SH-SY5Y (cell line): ENCODE measurements around the gene PJVK.

ENCODE experiments used
- GATA2 ChIP-seq: IDR thresholded peaks from 2 replicates; pipeline ENCODE4 v1.6.1; 2011; ENCODE audit warnings: mild to moderate bottlenecking, low read depth, low read length
- GATA3 ChIP-seq: IDR thresholded peaks from 2 replicates; pipeline ENCODE4 v1.6.1; 2011; ENCODE audit warnings: low read depth, mild to moderate bottlenecking, low read length, moderate library complexity

Gene PJVK

DNA sequence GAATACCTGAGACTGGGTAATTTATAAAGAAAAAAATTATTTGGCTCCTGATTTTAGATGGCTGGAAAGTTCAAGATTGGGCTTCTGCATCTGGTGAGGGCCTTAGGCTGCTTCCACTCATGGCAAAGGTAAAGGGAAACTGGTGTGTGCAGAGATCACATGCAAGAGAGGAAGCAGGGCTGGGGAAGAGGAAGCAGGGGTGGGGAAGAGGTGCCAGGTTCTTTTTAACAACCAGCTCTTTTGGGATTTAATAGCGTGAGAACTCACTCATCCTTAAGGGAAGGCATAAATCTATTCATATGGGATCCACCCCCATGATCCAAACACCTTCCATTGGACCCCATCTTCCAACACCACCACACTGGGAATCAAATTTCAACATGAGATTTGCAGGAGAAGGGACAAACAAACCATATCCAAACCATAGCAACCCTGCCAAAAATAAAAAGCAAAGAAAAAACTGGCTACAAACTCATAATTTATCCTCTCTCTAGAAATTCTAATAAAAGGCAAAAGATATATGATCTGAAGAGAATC is 30.6 kb upstream of the PJVK start:
- TF ChIP-seq GATA3 (no peak), GATA2 (no peak)

DNA sequence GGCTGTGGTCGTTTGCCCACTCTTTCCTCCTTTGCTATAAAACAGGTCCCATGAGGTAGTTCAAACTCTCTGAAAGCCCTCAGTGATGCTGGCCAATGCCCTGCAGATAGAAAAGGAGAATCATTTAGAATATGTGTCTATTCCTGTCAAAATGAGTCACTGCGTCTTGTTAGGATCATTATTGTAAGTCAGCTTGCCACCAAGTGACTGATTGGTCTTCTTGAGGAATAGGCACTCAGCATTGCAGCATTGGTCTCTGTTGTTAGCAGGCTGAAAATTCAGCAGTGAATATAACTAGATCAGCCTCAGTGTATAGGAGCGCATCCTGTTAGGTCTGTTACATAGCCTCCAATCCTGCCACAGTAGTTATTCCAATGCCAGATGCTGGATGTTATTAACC is 29.1 kb upstream of the PJVK start:
- no peak for TF ChIP-seq GATA2
- no peak for TF ChIP-seq GATA3

DNA sequence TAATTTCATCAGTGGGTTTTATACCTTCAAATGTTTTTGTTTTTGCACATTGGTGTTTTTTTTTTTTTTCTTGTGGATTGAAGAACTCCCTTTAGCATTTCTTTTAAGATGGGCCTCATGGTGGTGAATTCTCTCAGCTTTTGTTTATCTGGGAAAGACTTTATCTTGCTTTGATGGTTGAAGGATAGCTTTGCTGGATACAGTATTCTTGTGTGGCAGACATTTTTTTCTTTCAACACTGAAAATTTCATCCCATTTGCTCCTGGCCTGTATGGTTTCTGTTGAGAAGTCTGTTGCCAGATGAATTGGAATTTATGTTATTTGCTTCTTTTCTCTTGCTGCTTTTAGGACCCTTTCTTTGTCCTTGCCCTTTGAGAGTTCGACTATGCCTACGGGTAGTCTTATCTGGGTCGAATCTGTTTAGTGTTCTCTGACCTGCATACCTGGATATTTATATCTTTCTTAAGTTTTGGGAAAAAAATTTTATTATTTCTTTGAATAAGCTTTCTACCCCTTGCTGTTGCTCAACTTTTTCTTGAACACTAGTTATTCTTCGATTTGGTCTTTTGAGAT is 25.8 kb upstream of the PJVK start:
- TF ChIP-seq GATA2 (no peak), GATA3 (no peak)

DNA sequence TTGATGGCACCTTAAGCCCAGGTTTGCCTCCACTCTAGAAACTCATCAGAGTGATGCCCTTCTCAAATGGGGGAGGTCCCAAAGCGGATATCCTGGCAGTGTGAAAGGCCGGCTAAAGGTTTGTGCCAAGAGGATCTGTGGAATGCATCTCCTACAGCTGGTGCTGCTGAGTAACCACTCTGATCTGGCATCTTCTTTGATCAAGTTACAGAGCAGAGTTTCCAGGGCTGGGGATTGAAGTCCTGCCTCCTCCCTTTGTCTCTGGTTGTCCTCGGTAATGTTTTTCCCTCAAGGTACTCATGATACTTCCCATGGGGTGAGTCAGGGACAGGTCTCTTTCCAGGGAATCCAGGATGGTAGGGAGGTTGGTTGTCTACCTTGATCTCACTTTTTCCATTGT is 24.8 kb upstream of the PJVK start:
- no peak for TF ChIP-seq GATA3
- TF ChIP-seq GATA2, result no peak

DNA sequence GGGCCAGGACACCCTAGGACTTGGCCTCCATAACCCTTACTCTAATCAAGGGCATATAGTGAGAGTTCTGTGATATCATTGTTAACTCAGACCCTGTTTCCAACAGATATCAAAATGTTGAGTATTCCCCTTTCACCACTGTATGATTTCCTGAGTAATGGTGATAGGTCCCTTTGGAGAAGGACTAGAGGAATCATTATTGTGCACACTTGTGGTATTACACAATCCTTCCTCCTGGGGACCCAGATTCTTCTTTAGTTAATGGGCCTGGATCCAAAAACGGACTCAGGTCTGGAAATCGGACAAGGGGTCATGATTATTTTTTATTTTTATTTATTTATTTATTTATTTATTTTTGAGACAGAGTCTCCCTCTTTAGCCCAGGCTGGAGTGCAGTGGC is 23.7 kb upstream of the PJVK start:
- TF ChIP-seq GATA2 (no peak), GATA3 (no peak)

DNA sequence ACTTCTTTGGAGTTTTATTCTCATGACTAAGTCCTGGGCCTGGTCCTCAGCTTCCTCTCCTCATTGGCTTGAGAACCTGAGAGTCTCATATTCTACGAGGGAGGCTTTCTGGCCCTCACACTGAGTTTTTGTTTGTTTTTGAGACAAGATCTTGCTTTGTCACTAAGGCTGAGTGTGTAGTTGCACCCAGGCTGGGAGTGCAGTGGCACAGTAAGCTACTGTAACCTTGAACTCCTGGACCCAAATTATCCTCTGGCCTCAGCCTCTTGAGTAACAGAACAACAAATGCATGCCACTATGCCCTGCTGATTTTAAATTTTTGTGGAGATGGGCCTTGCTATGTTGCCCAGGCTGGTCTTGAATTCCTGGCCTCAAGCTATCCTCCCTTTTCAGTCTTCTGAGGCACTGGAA is 22.8 kb upstream of the PJVK start:
- TF ChIP-seq GATA3 (no peak), GATA2 (no peak)

DNA sequence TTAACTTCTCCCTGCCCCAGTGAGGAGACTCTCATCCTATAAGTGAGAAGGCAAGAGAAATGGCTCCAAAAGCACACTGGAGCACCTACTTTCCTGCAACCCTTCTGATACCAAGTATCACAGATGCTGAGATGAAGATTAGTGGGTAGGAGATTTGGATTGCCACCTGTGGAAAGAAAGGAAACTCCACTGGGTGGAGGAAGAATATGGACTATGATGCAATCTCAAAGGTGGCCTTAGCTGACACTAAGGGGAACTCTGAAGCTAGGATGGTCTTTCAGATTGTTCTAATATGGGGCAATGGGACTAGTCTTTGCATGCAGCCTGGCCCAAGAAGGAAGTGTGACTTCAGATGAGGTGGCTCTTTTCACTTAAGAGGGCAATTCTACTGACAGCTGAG is 21.8 kb upstream of the PJVK start:
- no peak for TF ChIP-seq GATA2

DNA sequence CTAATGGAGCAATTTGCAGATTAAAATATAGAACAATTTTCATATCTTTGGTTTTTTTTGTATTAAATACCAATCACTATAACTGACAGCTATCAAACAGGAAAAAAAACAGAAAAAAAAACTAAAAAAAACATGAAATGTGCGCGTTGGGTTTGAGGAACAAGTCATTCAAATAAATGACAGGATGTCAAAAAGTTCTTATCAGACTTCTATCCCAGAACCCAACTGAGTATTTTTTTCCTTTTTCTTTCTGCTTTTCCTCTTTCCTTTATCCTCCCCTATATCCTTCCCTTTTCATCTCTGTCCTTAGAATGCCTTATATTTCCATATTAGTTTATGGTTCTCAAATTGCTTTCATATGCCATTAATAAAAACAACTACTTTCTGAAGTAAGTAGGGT is 14.5 kb upstream of the PJVK start:
- TF ChIP-seq GATA2 (no peak), GATA3 (no peak)

DNA sequence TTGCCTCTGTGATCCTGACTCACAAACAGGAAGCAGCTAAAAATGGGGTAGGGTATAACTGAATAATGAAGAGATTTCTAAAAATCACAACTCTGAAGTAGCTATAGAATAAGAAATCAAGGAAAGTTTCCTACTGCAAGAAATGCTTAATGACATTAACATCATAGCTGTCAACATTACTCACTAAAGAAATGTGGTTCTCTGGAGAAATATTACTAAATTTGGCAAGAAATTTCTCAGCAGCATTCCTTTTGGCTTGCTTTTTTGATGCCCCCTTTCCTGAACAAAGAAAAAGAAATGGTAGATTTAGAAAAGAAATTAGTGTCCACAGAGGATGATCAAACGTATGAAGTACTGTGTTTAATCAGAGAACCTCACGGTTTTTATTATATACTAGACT is 9.8 kb upstream of the PJVK start:
- no peak for TF ChIP-seq GATA2
- no peak for TF ChIP-seq GATA3

DNA sequence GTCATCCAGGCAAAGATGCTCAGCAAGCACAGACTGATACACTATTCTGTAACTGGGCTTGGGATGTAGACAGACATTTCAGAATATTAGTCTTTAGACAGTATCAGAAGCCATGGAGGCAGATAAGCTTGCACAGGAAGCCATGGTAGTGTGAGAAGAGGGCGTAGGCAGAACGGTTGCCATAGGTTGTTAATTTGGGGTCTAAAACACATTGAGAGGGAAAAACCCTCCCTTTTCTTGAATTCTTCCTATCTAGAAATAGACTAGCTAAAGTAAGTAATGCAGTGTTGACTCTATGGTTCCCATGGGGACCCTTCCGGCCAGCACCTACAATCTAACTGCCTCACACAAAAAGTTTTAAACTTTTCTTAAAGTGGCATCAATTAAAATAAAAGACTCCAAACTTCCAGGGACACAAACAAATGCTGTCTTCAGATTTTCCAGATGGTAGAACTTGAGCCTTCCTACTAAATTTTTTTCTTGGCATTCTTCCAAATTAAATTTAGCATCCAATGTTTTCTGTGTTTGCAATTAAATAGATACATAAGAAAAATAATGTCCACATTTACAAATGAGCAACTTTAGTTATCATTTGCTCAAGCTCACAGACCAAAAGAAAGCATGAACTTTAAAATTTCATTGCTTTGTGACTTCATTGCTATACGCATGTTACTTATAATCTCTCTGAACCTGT is 2.1 kb upstream of the PJVK start:
- TF ChIP-seq GATA2, result no peak
- TF ChIP-seq GATA3, result no peak

DNA sequence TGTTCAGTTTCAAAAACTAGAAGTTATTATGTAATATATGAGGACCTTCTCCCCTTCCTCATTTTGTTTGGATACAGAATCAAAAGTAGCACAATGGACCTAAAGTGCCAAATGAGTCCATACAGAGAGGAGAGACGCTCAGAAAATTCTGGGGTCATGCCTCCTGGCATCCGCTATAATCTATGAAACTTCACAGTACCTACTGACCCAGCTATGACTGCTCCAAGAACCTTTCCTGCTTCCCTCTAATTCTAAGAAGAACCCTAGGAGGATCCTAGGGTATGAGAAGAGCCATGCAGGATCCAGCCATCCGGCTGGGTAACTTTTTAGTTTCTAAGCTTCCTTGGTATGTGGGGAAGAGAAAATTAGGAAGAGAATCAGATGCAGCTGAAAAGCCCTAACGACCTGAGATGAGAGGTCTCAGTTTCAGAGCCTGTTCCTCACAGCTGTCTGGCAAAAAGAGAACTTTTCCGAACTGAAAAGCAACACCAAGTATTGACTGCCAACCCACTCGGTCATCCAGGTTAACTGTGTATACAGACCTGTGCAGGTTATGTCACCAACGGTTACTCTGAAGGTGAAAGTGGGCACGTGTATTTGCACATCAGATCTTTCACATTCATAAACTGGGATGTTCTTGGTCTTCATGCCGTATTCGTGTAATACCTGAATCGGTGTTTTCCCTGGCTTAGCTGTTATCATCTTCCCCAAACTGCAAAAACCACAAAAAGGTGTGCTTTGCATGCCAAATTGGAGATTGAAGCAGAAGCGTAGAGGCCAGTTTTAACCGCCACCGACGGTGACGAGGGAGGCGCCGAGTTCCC is 1.3 kb upstream of the PJVK start:
- TF ChIP-seq GATA3 (no peak), GATA2 (no peak)

DNA sequence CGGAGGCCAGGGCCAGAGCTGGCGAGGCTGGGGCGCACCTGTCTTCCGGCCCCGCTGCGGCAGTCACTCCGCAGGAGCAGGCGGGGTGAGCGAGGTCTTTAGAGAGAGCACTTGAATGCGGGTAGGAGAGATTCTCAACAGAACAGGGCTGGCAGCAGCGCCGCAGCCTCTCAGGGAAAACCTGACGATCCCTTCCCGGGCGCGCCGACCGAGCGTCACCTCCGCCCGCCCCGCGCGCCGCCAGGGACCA is 729 bp upstream of the PJVK start:
- TF ChIP-seq GATA2, result no peak
- TF ChIP-seq GATA3, result no peak

DNA sequence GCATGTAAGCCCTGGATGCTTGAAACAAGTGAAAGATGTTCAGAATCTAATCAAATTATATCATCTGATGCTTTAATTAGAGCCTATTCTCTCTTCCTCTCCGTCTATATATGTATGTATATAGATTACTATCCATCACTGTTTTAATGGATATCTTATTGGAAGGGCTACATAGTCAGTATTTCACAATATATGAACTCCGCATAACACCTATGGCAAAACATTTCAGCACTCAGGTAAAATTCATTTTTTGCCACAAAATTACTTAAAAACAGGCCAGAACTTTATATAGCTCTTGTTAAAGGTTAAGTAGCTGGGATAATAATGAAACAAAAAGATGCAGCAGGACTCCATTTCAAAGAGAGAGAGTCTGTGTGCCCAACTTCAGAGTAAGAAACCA is 1.2 kb downstream of the PJVK start:
- TF ChIP-seq GATA2, result no peak
- no peak for TF ChIP-seq GATA3

DNA sequence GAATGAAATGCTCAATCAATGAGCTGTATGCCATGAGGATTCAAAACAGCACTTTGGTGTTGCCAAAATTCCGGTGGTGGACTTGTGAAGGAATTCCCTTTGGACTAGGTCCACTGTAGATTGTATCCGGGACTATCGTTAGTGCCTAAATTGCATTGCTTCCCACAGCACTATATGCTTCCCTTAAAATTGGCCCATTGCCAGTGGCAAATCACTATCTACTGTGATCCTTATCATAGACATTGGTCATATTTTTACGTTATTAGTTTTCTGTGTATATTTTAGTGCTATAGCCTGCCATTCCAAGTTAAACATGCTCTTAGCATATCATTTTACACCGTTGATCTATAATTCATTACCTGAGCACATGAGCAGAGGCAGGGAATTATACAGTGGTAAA is 1.7 kb downstream of the PJVK start:
- TF ChIP-seq GATA2, result no peak
- no peak for TF ChIP-seq GATA3

DNA sequence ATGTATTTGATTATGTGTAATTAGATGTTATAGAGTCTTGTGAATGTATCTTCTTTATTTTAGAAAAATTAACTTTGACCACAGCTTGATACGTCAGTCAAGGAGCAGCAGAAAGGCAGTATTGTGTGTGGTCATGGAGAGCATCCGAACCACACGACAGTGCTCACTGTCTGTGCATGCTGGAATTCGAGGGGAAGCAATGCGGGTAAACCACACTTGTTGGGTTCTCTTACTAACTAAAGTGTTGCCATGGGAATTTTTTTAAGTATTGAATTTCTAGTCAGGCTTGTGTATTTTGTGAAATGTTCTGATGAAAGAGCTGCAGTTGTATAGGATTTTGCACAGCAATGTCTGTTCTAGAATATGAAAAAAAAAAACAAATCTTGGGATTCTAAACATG is 4.8 kb downstream of the PJVK start:
- TF ChIP-seq GATA3, result no peak
- no peak for TF ChIP-seq GATA2
